HG02623 (cell line): ENCODE measurements around the gene CXorf65.
A peak's percentile ranks its signal among the peaks of the same experiment; 100 is the strongest.

Experiments used
- ATAC-seq: cut with Tn5 transposase; IDR thresholded peaks from one replicate; pipeline ENCODE4 v1.9.1; 2021; ENCODE audit warnings: moderate library complexity; ENCODE audit not compliant: unreplicated experiment

The CXorf65 gene

GRCh38 chrX:71107762-71108360 is 1.3 kb upstream of the CXorf65 start:
- ATAC-seq, result no peak

- ATAC-seq, result no peak
Measured at GRCh38 chrX:71107245-71107644, 705 bp upstream of the CXorf65 start.

- ATAC-seq, result no peak
Measured at GRCh38 chrX:71105628-71106027, 912 bp downstream of the CXorf65 start.

- no peak for ATAC-seq
Measured at GRCh38 chrX:71103110-71103983, 3.2 kb downstream of the CXorf65 start.

GRCh38 chrX:71102292-71102691 is 4.2 kb downstream of the CXorf65 start:
- no peak for ATAC-seq

- no peak for ATAC-seq
Measured at GRCh38 chrX:71100581-71101505, 5.7 kb downstream of the CXorf65 start.

- ATAC-seq, result no peak
Measured at GRCh38 chrX:71099736-71100135, 6.8 kb downstream of the CXorf65 start.

- no peak for ATAC-seq
Measured at GRCh38 chrX:71098951-71099506, 7.5 kb downstream of the CXorf65 start.

GRCh38 chrX:71098302-71098701 is 8.2 kb downstream of the CXorf65 start:
- no peak for ATAC-seq

- ATAC-seq, result no peak
Measured at GRCh38 chrX:71096760-71097032, 9.8 kb downstream of the CXorf65 start.

- ATAC-seq, result no peak
Measured at GRCh38 chrX:71095981-71096759, 10.4 kb downstream of the CXorf65 start.

GRCh38 chrX:71095555-71095980 is 11.0 kb downstream of the CXorf65 start, which contains the start of gene FOXO4:
TSS of gene FOXO4 (plus strand) at chrX:71095851. CDS start at chrX:71096529, 678 bp downstream.
- ATAC-seq, result peak; percentile 93

- no peak for ATAC-seq
Measured at GRCh38 chrX:71095033-71095432, 11.5 kb downstream of the CXorf65 start.

GRCh38 chrX:71091263-71091662 is 15.3 kb downstream of the CXorf65 start:
- no peak for ATAC-seq

- no peak for ATAC-seq
Measured at GRCh38 chrX:71085900-71086299, 20.6 kb downstream of the CXorf65 start.

- ATAC-seq, result no peak
Measured at GRCh38 chrX:71082822-71083221, 23.7 kb downstream of the CXorf65 start.

- no peak for ATAC-seq
Measured at GRCh38 chrX:71082124-71082647, 24.4 kb downstream of the CXorf65 start.

- ATAC-seq, result no peak
Measured at GRCh38 chrX:71081330-71082123, 25.0 kb downstream of the CXorf65 start.

- ATAC-seq, result no peak
Measured at GRCh38 chrX:71070531-71070930, 36.0 kb downstream of the CXorf65 start.
